HepG2 (cell line): ENCODE measurements around the gene CDK3. TPM values are rescaled to one million over a fixed set of nuclear protein-coding genes. Genes with fewer than 3 reads are reported as not detected.
A peak's percentile ranks its signal among the peaks of the same experiment; 100 is the strongest.

Experiments
- CBFB ChIP-seq: sonication (generic); formaldehyde crosslinking; IDR thresholded peaks from 2 replicates; pipeline ENCODE4 v1.4.0; 2020; ENCODE audit warnings: missing genetic modification reagents
- CBX1 ChIP-seq: IDR thresholded peaks from one replicate; pipeline ENCODE4 v1.6.1; 2016; ENCODE audit warnings: antibody characterized with exemption, low read depth
- ESRRA ChIP-seq: sonication (generic); formaldehyde crosslinking; IDR thresholded peaks from 2 replicates; pipeline ENCODE4 v1.5.1; 2020; ENCODE audit warnings: mild to moderate bottlenecking, low read depth, missing genetic modification reagents
- HDAC2 ChIP-seq: sonication (generic); formaldehyde crosslinking; IDR thresholded peaks from 2 replicates; pipeline ENCODE4 v1.4.0; 2020; ENCODE audit warnings: missing genetic modification reagents
- MBD4 ChIP-seq: IDR thresholded peaks from 2 replicates; pipeline ENCODE4 v1.6.1; 2012; ENCODE audit warnings: low read length, inconsistent platforms, borderline replicate concordance
- MZF1 ChIP-seq: sonication (generic); formaldehyde crosslinking; IDR thresholded peaks from 2 replicates; pipeline ENCODE4 v1.8.1; 2023; ENCODE audit warnings: mild to moderate bottlenecking, missing genetic modification reagents, borderline replicate concordance
- NCOA1 ChIP-seq: sonication (generic); formaldehyde crosslinking; IDR thresholded peaks from 2 replicates; pipeline ENCODE4 v1.9.0; 2021; ENCODE audit warnings: missing genetic modification reagents
- NR1H2 ChIP-seq: sonication (generic); formaldehyde crosslinking; IDR thresholded peaks from 2 replicates; pipeline ENCODE4 v1.8.1; 2022; ENCODE audit warnings: low read depth, missing genetic modification reagents, borderline replicate concordance
- RARG ChIP-seq: sonication (generic); formaldehyde crosslinking; IDR thresholded peaks from 2 replicates; pipeline ENCODE4 v1.4.0; 2020; ENCODE audit warnings: low read depth, mild to moderate bottlenecking, missing genetic modification reagents
- REPIN1 ChIP-seq: sonication (generic); formaldehyde crosslinking; IDR thresholded peaks from 2 replicates; pipeline ENCODE4 v1.8.0; 2022; ENCODE audit warnings: missing genetic modification reagents, low read depth, mild to moderate bottlenecking, borderline replicate concordance
- RXRA ChIP-seq: sonication (generic); formaldehyde crosslinking; IDR thresholded peaks from 2 replicates; pipeline ENCODE4 v1.5.1; 2020; ENCODE audit warnings: missing genetic modification reagents
- SALL1 ChIP-seq: sonication (generic); formaldehyde crosslinking; IDR thresholded peaks from 2 replicates; pipeline ENCODE4 v1.8.0; 2022; ENCODE audit warnings: mild to moderate bottlenecking, missing genetic modification reagents
- SMARCC2 ChIP-seq: fragments of 450-650 bp; IDR thresholded peaks from 2 replicates; pipeline ENCODE4 v1.6.1; 2017; ENCODE audit warnings: antibody characterized with exemption, mild to moderate bottlenecking
- STAT6 ChIP-seq: sonication (generic); formaldehyde crosslinking; IDR thresholded peaks from 2 replicates; pipeline ENCODE4 v1.4.0; 2020; ENCODE audit warnings: missing genetic modification reagents, mild to moderate bottlenecking, borderline replicate concordance
- ZBTB7B ChIP-seq: sonication (generic); formaldehyde crosslinking; IDR thresholded peaks from 2 replicates; pipeline ENCODE4 v1.4.0; 2020; ENCODE audit warnings: missing genetic modification reagents
- ZKSCAN1 ChIP-seq: fragments of 150-350 bp; IDR thresholded peaks from 2 replicates; pipeline ENCODE4 v1.6.1; 2014; ENCODE audit warnings: low read length
- ZKSCAN8 ChIP-seq: IDR thresholded peaks from 2 replicates; pipeline ENCODE4 v1.6.1; 2016; ENCODE audit warnings: borderline replicate concordance, missing genetic modification reagents, missing compliant biosample characterization
- ZNF253 ChIP-seq: sonication (generic); formaldehyde crosslinking; IDR thresholded peaks from 2 replicates; pipeline ENCODE4 v1.8.0; 2022; ENCODE audit warnings: mild to moderate bottlenecking, missing genetic modification reagents, borderline replicate concordance
- ZNF547 ChIP-seq: sonication (generic); formaldehyde crosslinking; IDR thresholded peaks from 2 replicates; pipeline ENCODE4 v1.5.1; 2020; ENCODE audit warnings: mild to moderate bottlenecking, missing genetic modification reagents
- ZNF605 ChIP-seq: sonication (generic); formaldehyde crosslinking; IDR thresholded peaks from 2 replicates; pipeline ENCODE4 v1.8.0; 2022; ENCODE audit warnings: mild to moderate bottlenecking, missing genetic modification reagents
- ZNF709 ChIP-seq: sonication (generic); formaldehyde crosslinking; IDR thresholded peaks from 2 replicates; pipeline ENCODE4 v1.5.0; 2020; ENCODE audit warnings: mild to moderate bottlenecking, missing genetic modification reagents
- ZNF713 ChIP-seq: sonication (generic); formaldehyde crosslinking; IDR thresholded peaks from 2 replicates; pipeline ENCODE4 v1.4.0; 2020; ENCODE audit warnings: mild to moderate bottlenecking, missing genetic modification reagents
- ZNF780A ChIP-seq: sonication (generic); formaldehyde crosslinking; IDR thresholded peaks from 2 replicates; pipeline ENCODE4 v1.8.0; 2022; ENCODE audit warnings: mild to moderate bottlenecking, missing genetic modification reagents, moderate library complexity
- ZNF788 ChIP-seq: sonication (generic); formaldehyde crosslinking; IDR thresholded peaks from 2 replicates; pipeline ENCODE4 v1.5.0; 2020; ENCODE audit warnings: mild to moderate bottlenecking, missing genetic modification reagents, borderline replicate concordance
- ZNF792 ChIP-seq: IDR thresholded peaks from 2 replicates; pipeline ENCODE4 v1.6.1; 2016
- ZSCAN12 ChIP-seq: sonication (generic); formaldehyde crosslinking; IDR thresholded peaks from 2 replicates; pipeline ENCODE4 v1.9.0; 2021; ENCODE audit warnings: mild to moderate bottlenecking, missing genetic modification reagents
- ZXDC ChIP-seq: sonication (generic); formaldehyde crosslinking; IDR thresholded peaks from 2 replicates; pipeline ENCODE4 v1.5.0; 2020; ENCODE audit warnings: mild to moderate bottlenecking, missing genetic modification reagents
- ZZZ3 ChIP-seq: sonication (generic); formaldehyde crosslinking; IDR thresholded peaks from 2 replicates; pipeline ENCODE4 v1.4.0; 2020; ENCODE audit warnings: missing genetic modification reagents, mild to moderate bottlenecking, borderline replicate concordance
- polyA plus RNA-seq, 8 experiments: library from polyadenylated mRNA; depleted of rRNA in 3 of 8; stranded (reverse) in 7 of 8; unstranded in 1 of 8; fragments of >200 nt; fragmentation: Illumina TruSeq in 4 of 8; extraction: Trizol in 4 of 8; gene quantifications; 2 replicates each; pipeline versions ENCODE4 v1.2.1 to v1.2.3, GENCODE V29; 2011 to 2016; ENCODE audit warnings: low read depth in 4 of 8, missing spikeins in 1 of 8, mixed read lengths in 1 of 8; ENCODE audit not compliant: insufficient read depth in 1 of 8
- total RNA-seq, 5 experiments: library from RNA; depleted of rRNA; stranded (reverse); fragments of >200 nt; fragmentation: Illumina TruSeq; extraction: Trizol; gene quantifications; 2 replicates each; pipeline ENCODE4 v1.2.3, GENCODE V29; 2016; ENCODE audit warnings: low read depth in 1 of 5

CDK3 gene
- total and polyA plus RNA-seq, 2 of the 13 experiments (the other 11 are each of a cell fraction or from before 2014, with no cell fraction given) = 5.8 to 11.4 TPM

- TF ChIP-seq ZNF253 (CRISPR knock-in tag) (no peak), ZNF792 (peak; percentile 81; the same call in 1 of the 2 replicates), ZNF713 (CRISPR knock-in tag) (no peak), RXRA (CRISPR knock-in tag) (peak; percentile 60), ZKSCAN8 (CRISPR knock-in tag) (0 out of 2 replicates have a peak, but pooled peaks have one; percentile 35), CBFB (CRISPR knock-in tag) (0 out of 2 replicates have a peak, but pooled peaks have one; percentile 51), MZF1 (no peak), NR1H2 (0 out of 2 replicates have a peak, but pooled peaks have one; percentile 56), ZNF547 (CRISPR knock-in tag) (peak; percentile 45; the same call in 1 of the 2 replicates), REPIN1 (no peak), ZZZ3 (CRISPR knock-in tag) (no peak), HDAC2 (CRISPR knock-in tag) (peak; percentile 83; the same call in 1 of the 2 replicates), ZNF709 (CRISPR knock-in tag) (peak; percentile 68), ZKSCAN1 (no peak), ESRRA (CRISPR knock-in tag) (no peak), ZXDC (CRISPR knock-in tag) (no peak), SALL1 (CRISPR knock-in tag) (peak; percentile 78), NCOA1 (no peak), ZSCAN12 (CRISPR knock-in tag) (0 out of 2 replicates have a peak, but pooled peaks have one; percentile 63), CBX1 (no peak), ZNF780A (CRISPR knock-in tag) (no peak), ZNF788 (no peak), ZBTB7B (CRISPR knock-in tag) (peak; percentile 67; the same call in 1 of the 2 replicates), MBD4 (no peak), SMARCC2 (no peak), RARG (CRISPR knock-in tag) (no peak), ZNF605 (CRISPR knock-in tag) (peak; percentile 53; the same call in 1 of the 2 replicates), STAT6 (CRISPR knock-in tag) (no peak)
Measured at GRCh38 chr17:76032073-76032779, 31.6 kb downstream of the CDK3 start (continued).
